T1000 (cell line): ENCODE data around the gene EMC9.
A peak's percentile ranks its signal among the peaks of the same experiment; 100 is the strongest.

Source experiments
- DNase-seq: peaks from one replicate; lab custom pipeline; 2025; ENCODE audit warnings: mixed read lengths; lab: John Stamatoyannopoulos, UW

EMC9 gene

DNA sequence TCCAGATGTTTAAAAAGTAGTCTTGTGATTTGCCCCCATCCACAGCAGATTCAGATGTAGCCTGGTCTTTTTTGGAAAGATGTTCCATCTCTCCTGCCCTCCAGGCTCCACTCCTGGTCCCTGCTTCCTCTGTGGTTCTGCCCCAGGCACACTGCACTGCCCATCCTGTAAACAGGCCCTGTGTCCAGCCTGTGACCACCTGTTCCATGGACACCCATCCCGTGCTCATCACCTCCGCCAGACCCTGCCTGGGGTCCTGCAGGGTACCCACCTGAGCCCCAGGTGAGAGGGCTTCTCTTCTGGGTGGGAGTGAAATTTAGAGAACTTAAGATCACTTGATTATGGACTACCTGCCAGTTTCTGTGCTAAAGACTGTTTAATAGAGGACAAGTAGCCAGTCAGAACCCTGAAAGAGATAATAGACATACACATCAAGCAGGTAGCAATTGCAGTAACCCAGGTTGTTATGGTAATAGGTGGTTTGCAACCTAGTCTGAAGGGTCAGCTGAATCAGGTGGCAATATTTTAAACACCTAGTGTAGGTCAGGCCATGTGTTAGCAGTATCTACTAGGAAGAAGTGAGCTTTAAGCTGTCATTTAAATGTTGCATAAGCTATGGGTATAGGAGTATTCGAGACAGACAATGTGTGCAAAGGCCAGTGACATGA is 8.0 kb upstream of the EMC9 start:
- no peak for DNase-seq

DNA sequence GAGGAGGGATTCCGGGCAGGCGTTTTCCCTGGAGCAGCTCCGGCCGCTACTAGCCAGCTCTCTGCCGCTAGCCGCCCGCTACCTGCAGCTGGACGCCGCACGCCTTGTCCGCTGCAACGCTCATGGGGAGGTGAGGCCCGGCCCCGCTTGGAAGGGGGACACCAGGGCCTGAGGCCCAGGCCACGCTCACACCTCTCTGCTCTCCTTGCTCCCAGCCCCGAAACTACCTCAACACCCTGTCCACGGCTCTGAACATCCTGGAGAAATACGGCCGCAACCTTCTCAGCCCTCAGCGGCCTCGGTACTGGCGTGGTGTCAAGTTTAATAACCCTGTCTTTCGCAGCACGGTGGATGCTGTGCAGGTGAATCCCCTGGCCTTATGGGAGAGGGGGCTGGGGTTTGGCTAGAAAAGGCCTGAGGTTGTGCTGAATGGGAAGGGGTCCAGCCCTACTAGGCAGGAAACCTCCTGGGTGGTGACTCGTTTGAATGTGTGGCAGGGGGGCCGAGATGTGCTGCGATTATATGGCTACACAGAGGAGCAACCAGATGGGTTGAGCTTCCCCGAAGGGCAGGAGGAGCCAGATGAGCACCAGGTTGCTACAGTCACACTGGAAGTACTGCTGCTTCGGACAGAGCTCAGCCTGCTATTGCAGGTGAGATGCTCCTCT is 6.5 kb upstream of the EMC9 start:
- DNase-seq: no peak

- peak; percentile 91 for DNase-seq
These were observed 5.8 kb upstream of the EMC9 start, which contains the start of gene RNF31 for GRCh38 chr14:24146978-24147760. TSS of gene RNF31 (plus strand) at chr14:24147498. CDS start at chr14:24147699, 201 bp downstream.

DNA sequence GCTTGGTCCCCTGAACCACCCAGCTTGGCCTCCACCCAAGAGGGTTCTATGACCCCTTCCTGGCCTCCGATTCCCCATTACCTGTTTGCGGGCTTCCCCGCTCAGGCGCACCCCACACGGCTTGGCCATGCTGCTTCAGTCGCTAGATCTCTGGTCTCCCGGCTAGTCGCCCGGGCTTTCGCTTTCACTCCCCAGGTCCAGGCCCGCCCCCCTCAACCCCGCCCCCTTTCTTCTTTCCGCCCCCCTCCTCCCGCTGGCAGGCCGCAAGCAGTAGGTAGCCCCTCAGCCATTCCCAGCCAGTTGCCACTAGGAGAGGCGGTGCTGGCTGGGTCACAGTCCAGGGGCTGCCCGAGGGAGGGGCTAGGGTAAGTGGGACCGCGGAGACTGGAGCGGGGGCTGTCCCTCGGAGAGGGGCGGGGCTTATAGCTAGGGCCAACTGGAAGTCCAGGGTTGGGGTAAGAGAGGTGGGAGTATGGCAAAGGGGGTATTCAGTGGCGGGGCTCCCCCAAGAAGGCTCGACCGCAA is 5.1 kb upstream of the EMC9 start, which contains the start of gene PSME2:
PSME2 (minus strand) TSS at position 158 of the 525 bp plus-strand sequence; CDS start at position 129, 29 bp downstream.
- DNase-seq: peak; percentile 92

GRCh38 chr14:24145690-24146452 is 4.5 kb upstream of the EMC9 start:
- no peak for DNase-seq

GRCh38 chr14:24145219-24145618 is 3.8 kb upstream of the EMC9 start:
- DNase-seq: no peak

DNA sequence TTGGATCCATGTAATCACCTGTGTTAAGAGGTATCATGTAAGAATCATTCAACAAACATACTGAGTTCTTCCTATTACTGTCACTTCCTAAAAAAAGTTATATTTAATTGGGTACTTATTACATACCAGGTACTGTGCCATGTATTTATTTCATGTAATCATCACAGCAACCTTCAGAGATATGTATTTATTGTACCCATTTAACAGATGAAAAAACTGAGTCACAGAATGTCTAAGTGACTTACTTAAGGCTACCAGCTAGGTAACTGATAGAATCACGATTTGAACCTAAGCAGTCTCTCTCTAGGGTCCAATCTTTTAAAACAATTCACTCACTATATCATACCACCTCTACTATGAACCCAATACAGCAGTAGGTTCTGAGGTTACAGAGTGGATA is 3.1 kb upstream of the EMC9 start:
- no peak for DNase-seq

GRCh38 chr14:24143511-24143910 is 2.1 kb upstream of the EMC9 start:
- DNase-seq: no peak

GRCh38 chr14:24139272-24139934 is 2.0 kb downstream of the EMC9 start:
- DNase-seq: no peak

- DNase-seq: no peak
These were observed 2.8 kb downstream of the EMC9 start for GRCh38 chr14:24138396-24139271.

DNA sequence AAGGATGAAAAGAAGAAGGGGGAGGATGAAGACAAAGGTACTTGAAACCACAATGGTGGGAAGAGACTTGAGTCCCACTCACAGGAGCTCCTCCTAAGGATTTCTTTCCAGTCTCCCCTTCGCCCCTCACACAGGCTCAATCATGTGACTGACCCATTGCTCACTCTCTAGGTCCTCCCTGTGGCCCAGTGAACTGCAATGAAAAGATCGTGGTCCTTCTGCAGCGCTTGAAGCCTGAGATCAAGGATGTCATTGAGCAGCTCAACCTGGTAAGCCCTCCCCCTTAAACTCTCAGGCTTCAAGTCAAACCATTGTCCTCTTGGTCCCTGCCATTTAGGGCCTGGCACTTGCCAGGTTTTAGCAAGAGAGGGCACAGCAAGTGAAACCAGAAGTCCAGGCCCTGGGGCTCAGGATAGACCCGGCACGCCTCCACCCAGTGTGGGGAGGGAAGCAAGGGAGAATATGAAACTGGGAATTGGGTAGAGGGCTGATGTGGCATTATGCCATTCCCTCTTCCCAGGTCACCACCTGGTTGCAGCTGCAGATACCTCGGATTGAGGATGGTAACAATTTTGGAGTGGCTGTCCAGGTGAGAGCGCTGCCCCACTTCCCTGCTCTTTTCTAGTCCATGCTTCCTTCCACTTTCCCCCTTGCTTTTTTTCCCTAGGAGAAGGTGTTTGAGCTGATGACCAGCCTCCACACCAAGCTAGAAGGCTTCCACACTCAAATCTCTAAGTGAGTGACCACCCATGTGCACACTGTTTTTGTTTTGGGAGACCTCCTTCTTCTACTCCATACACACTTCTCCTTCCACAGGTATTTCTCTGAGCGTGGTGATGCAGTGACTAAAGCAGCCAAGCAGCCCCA is 3.6 kb downstream of the EMC9 start:
- DNase-seq: no peak

DNA sequence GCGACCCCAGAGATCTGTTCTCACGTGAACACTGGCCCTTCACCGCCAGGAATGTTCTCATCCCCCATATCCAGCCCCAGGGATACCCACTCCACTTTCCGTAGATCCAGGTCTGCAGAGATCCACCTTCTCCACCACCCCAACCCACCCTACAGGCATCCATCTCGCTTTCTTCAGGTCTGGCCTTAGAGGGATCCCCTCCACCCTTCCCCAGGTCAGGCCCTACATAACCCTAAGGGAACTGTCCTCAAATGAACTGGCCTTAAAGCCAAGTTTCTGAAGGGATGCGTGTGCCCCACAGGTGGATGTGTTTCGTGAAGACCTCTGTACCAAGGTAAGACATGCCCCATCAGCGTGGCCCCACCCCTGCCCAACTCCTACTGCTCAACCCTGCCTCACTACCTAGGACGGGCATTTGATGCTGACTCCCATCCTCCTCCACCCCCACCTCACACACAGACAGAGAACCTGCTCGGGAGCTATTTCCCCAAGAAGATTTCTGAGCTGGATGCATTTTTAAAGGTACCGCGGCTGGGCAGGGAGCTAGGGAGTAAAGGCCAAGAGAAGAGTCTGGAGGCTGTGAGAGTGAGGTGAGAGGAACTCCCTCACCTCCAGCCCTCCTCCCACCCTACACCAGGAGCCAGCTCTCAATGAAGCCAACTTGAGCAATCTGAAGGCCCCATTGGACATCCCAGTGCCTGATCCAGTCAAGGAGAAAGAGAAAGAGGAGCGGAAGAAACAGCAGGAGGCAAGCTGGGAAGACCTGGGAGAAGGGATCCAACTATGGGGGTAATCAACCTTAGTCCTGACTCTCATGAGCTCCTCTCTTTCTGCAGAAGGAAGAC is 4.5 kb downstream of the EMC9 start:
- no peak for DNase-seq

GRCh38 chr14:24135834-24136683 is 5.3 kb downstream of the EMC9 start, which contains the start of gene PSME1:
TSS of gene PSME1 (plus strand) at chr14:24136194. CDS start at chr14:24136263, 69 bp downstream.
- peak; percentile 79 for DNase-seq

GRCh38 chr14:24135584-24135833 is 5.9 kb downstream of the EMC9 start:
- no peak for DNase-seq

- DNase-seq: no peak
These were observed 7.7 kb downstream of the EMC9 start for GRCh38 chr14:24133735-24134134.

- no peak for DNase-seq
These were observed 8.4 kb downstream of the EMC9 start for GRCh38 chr14:24132976-24133375.

GRCh38 chr14:24132061-24132685 is 9.2 kb downstream of the EMC9 start:
- DNase-seq: no peak
